GM21381 (cell line): ENCODE data around the gene TUBGCP6.

Source experiments
- ATAC-seq: cut with Tn5 transposase; IDR thresholded peaks from one replicate; pipeline ENCODE4 v1.9.1; 2021; ENCODE audit warnings: mild to moderate bottlenecking, moderate library complexity; ENCODE audit not compliant: unreplicated experiment

TUBGCP6 gene

GRCh38 chr22:50197856-50198623, 46.8 kb downstream of the TUBGCP6 start:
- no peak for ATAC-seq

GRCh38 chr22:50197000-50197800, 47.6 kb downstream of the TUBGCP6 start:
- no peak for ATAC-seq

GRCh38 chr22:50196256-50196655, 48.6 kb downstream of the TUBGCP6 start:
- ATAC-seq, result no peak

GRCh38 chr22:50194037-50194805, 50.6 kb downstream of the TUBGCP6 start:
- ATAC-seq, result no peak

GRCh38 chr22:50193621-50194020, 51.2 kb downstream of the TUBGCP6 start:
- no peak for ATAC-seq

GRCh38 chr22:50192436-50193204, 52.2 kb downstream of the TUBGCP6 start:
- ATAC-seq, result no peak

GRCh38 chr22:50190941-50191741, 53.7 kb downstream of the TUBGCP6 start:
- no peak for ATAC-seq

- ATAC-seq, result peak; percentile 37
These were observed 54.5 kb downstream of the TUBGCP6 start for GRCh38 chr22:50190182-50190940.

- ATAC-seq, result no peak
These were observed 55.0 kb downstream of the TUBGCP6 start for GRCh38 chr22:50189849-50190181.

- ATAC-seq, result no peak
These were observed 55.5 kb downstream of the TUBGCP6 start for GRCh38 chr22:50189184-50189848.

GRCh38 chr22:50188356-50188755, 56.5 kb downstream of the TUBGCP6 start:
- no peak for ATAC-seq

GRCh38 chr22:50186761-50187523, 57.9 kb downstream of the TUBGCP6 start:
- no peak for ATAC-seq

GRCh38 chr22:50186181-50186714, 58.6 kb downstream of the TUBGCP6 start:
- ATAC-seq, result no peak

GRCh38 chr22:50185375-50186087, 59.3 kb downstream of the TUBGCP6 start, which contains the start of gene TRABD:
Gene TRABD, plus strand, starts transcription at chr22:50185913. Its CDS starts 7,148 bp downstream, at chr22:50193061.
- ATAC-seq, result peak; percentile 44

GRCh38 chr22:50184902-50185374, 59.9 kb downstream of the TUBGCP6 start:
- ATAC-seq, result no peak

- no peak for ATAC-seq
These were observed 60.6 kb downstream of the TUBGCP6 start for GRCh38 chr22:50184004-50184901.
